ENCODE data around the gene LCP1. TPM values are rescaled to one million over a fixed set of nuclear protein-coding genes. Genes with fewer than 3 reads are reported as not detected.

Gene LCP1
- total and polyA plus RNA-seq, 12 donors, result 17.3 to 109 (median 59.8) TPM

DNA sequence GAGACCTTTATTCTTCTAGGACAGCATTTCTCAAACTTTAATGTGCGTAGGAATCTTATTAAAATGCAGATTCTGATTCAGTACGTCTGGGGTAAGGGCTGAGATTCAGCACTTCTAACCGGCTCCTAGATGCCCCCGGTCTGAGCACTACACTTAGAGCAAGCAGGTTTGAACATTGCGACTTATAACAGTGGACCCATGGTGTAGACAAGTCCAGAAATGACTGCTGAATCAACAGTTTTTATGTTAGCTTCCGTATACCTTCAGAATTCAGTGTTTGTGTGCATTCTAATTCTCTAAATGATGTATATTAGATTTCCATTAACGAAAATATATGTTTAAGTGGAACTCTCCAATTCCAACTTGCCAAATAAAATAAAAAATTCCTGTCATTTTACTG, 59.7 kb downstream of the LCP1 start:
- intact Hi-C loops (cut with DNase I), result loop anchor here (10.0 kb wide), 1 partner anchor 308 kb away; no protein-coding TSS in a partner anchor
- Histone ChIP-seq H3K27ac (no peak overlapping the region), H3K4me3 (no peak overlapping the region), H3K9me3 (replicated peaks in 1 of 3) (no peaks in the 10 kb centered on the region), H3K4me1 (replicated peaks in 1 of 2) (peaks cover 0 to 4% of the 10 kb centered on the region in 2 donors), H3K36me3 (replicated peaks in 1 of 2) (no peaks in the 10 kb centered on the region), H3K27me3 (no peaks in the 10 kb centered on the region)
- DNase-seq, result no peak
- no peak for TF ChIP-seq POLR2A (IDR thresholded peaks at IDR 0.05)
- TF ChIP-seq, protein P1, sequence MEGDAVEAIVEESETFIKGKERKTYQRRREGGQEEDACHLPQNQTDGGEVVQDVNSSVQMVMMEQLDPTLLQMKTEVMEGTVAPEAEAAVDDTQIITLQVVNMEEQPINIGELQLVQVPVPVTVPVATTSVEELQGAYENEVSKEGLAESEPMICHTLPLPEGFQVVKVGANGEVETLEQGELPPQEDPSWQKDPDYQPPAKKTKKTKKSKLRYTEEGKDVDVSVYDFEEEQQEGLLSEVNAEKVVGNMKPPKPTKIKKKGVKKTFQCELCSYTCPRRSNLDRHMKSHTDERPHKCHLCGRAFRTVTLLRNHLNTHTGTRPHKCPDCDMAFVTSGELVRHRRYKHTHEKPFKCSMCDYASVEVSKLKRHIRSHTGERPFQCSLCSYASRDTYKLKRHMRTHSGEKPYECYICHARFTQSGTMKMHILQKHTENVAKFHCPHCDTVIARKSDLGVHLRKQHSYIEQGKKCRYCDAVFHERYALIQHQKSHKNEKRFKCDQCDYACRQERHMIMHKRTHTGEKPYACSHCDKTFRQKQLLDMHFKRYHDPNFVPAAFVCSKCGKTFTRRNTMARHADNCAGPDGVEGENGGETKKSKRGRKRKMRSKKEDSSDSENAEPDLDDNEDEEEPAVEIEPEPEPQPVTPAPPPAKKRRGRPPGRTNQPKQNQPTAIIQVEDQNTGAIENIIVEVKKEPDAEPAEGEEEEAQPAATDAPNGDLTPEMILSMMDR (IDR thresholded peaks at IDR 0.05), result no peak
- 84 to 90% (median 86%) methylated on average over 7 of the region's 7 CpGs for WGBS, 4 donors

DNA sequence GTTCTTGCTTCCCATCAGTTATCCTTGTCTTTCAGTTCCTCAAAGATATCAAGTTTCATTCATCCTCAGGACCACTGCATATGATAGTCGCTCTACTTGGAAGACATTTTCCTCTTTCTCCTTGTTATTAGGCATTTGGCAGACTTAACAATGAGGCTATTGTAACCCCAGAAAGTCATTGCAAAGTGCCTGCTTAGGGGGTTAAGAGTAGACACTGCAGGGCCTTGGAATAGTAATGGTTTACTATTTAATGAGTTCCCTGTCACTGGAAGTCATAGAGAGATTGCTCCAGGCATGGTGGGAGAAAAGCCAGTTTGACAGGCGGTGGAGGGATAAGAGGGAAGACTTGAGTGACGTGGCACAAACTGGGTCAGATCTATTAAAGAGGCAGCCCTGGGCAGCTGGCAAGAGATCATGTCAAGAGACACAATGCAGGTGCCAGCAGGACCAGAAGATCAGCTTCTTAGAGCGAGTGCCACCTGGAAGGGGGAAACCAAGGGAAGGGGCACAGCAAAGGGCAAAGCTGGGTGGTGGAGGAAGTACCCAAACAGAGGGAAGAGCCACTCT, 60.3 kb downstream of the LCP1 start:
- WGBS, 4 donors, result 64 to 81% (median 75%) methylated on average over 4 of the region's 4 CpGs

DNA sequence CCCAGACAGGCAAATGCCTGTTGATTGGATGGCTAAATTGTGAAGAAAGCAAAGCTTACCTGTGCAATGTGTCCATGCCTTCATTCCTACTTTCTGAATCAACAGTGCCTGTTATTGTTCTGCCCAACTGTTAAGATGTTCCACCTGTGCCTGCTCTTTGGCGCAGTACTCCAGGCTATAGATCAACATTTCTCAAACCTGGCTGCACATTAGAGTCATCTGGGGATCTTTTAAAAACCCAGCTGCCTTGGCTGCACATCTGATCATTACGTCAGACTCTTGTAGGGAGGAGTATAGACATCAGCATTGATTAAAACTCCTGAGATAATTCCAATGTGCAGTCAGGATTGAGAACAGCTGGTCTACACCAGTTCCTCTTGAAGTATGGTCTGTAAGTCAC, 60.9 kb downstream of the LCP1 start:
- Histone ChIP-seq H3K36me3 (replicated peaks in 1 of 2) (no peaks in the 10 kb centered on the region), H3K27ac (no peak overlapping the region), H3K4me1 (replicated peaks in 1 of 2) (peaks cover 0 to 4% of the 10 kb centered on the region in 2 donors), H3K4me3 (no peak overlapping the region), H3K27me3 (no peaks in the 10 kb centered on the region), H3K9me3 (replicated peaks in 1 of 3) (no peaks in the 10 kb centered on the region)
- DNase-seq, result no peak
- TF ChIP-seq, protein P1 (IDR thresholded peaks at IDR 0.05), result no peak
- TF ChIP-seq POLR2A (IDR thresholded peaks at IDR 0.05), result no peak
- intact Hi-C loops (cut with DNase I), result loop anchor here (10.0 kb wide), 1 partner anchor 306 kb away; no protein-coding TSS in a partner anchor
- WGBS, 4 donors, result 87 to 93% (median 92%) methylated on average over 2 of the region's 2 CpGs

More for the DNA sequence above, 60.3 kb downstream of the LCP1 start:
- TF ChIP-seq, protein P1 (IDR thresholded peaks at IDR 0.05), result no peak
- intact Hi-C loops (cut with DNase I), result loop anchor here (10.0 kb wide), 1 partner anchor 307 kb away; no protein-coding TSS in a partner anchor
- H3K9me3 ChIP-seq (replicated peaks in 1 of 3), result no peaks in the 10 kb centered on the region
- no peak overlapping the region for H3K4me3 ChIP-seq
- no peaks in the 10 kb centered on the region for H3K36me3 ChIP-seq (replicated peaks in 1 of 2)
- H3K27me3 ChIP-seq, result no peaks in the 10 kb centered on the region
- no peak overlapping the region for H3K27ac ChIP-seq
- no peak for DNase-seq
- peaks cover 0 to 4% of the 10 kb centered on the region in 2 donors for H3K4me1 ChIP-seq (replicated peaks in 1 of 2)

DNA sequence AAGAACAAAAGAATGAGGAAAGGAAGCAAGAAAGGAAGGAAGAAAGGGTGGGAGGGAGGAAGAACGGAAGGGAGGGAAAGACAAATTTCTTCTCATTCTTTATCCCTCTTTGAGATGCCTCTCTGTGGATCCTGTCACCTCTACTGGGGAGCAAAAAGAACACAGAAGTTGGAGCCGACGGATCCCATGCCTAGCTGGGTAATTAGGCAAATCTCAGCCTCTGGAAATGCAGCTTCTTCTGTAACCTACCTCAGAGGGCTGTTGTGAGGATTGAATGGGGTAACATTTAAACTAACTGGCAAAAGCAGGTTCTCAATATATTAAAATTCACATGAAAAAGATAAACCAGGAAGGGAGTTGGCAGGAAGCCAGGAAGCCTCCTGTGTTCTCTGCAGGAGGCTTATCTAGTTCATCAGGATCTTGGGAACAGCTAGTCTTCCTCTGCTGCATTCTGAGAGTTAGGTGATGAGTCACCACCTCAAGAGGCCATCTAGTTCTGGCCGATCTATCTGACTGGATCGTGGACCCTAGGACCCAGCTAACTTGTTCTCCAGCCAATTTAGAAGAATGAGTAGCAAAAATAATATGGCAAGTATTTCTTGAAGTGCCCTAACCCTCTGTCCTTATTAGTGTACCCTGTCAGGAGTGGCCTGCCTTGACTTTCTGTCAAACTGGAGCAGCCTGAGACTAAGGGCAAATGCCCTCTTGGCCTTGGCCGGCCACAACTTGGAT, 61.9 kb downstream of the LCP1 start:
- intact Hi-C loops (cut with DNase I), result loop anchor here (10.0 kb wide), 1 partner anchor 305 kb away; no protein-coding TSS in a partner anchor
- H3K9me3 ChIP-seq (replicated peaks in 1 of 3), result no peaks in the 10 kb centered on the region
- H3K27me3 ChIP-seq, result no peaks in the 10 kb centered on the region
- no peaks in the 10 kb centered on the region for H3K36me3 ChIP-seq (replicated peaks in 1 of 2)
- DNase-seq, result peak; percentile 19 to 67 (median 38)
- no peak for TF ChIP-seq POLR2A (IDR thresholded peaks at IDR 0.05)
- TF ChIP-seq, protein P1 (IDR thresholded peaks at IDR 0.05), result no peak
- 55 to 64% (median 57%) methylated on average over 6 of the region's 6 CpGs for WGBS, 4 donors
- peaks cover 0 to 4% of the 10 kb centered on the region in 2 donors for H3K4me1 ChIP-seq (replicated peaks in 1 of 2)
- H3K4me3 ChIP-seq, result no peak overlapping the region
- H3K27ac ChIP-seq, result no peak overlapping the region
